Measurements from ENCODE around the gene EGFL7. TPM values are rescaled to one million over a fixed set of nuclear protein-coding genes. Genes with fewer than 3 reads are reported as not detected.

The EGFL7 gene
- total RNA-seq, 1 donor, result 2.4 TPM

GRCh38 chr9:136667940-136668760 is 5.4 kb downstream of the EGFL7 start:
- no peak overlapping the region for H3K4me3 ChIP-seq (ENCODE audit: low read depth, low read length)
- no peak for DNase-seq (ENCODE audit: low read depth)
- TF ChIP-seq CTCF (IDR thresholded peaks at IDR 0.05; ENCODE audit: insufficient read depth, low read length), result no peak

DNA sequence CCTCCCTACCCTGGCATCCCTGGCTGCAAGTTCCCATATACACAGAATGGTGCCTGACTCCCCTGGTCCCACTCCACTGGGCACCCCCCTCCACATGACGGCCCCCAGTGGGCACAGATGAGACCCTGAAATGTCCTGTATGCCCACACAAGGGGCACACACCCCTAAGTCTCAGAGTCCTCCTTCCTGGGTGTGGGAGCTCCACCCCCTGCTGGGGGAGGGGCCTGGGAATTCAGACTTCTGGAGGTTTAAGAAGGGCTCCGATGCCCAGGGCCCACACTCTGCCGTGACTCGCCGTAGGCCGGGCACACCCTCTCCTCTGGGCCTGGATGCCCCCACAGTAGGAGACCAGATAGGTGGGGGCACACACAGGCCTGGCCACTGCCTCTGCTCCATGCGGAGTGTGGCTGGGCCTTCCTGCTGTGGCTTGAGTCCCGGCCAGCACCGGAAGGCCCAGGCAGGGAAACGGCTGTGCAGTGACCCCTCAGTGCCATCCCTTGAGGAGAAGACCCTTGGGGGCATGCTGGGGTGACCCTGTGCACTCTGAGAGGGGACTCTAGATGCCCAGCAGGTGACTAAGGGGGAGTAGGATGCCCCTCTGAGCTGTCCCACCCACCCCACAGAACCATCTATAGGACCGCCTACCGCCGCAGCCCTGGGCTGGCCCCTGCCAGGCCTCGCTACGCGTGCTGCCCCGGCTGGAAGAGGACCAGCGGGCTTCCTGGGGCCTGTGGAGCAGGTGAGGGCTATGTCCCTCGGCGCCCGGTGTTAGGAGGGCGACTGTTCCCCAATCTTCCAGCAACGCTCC is 6.5 kb downstream of the EGFL7 start:
- TF ChIP-seq CTCF (IDR thresholded peaks at IDR 0.05; ENCODE audit: insufficient read depth, low read length), result no peak
- H3K4me3 ChIP-seq (ENCODE audit: low read depth, low read length), result no peak overlapping the region
- no peak for DNase-seq (ENCODE audit: low read depth)

DNA sequence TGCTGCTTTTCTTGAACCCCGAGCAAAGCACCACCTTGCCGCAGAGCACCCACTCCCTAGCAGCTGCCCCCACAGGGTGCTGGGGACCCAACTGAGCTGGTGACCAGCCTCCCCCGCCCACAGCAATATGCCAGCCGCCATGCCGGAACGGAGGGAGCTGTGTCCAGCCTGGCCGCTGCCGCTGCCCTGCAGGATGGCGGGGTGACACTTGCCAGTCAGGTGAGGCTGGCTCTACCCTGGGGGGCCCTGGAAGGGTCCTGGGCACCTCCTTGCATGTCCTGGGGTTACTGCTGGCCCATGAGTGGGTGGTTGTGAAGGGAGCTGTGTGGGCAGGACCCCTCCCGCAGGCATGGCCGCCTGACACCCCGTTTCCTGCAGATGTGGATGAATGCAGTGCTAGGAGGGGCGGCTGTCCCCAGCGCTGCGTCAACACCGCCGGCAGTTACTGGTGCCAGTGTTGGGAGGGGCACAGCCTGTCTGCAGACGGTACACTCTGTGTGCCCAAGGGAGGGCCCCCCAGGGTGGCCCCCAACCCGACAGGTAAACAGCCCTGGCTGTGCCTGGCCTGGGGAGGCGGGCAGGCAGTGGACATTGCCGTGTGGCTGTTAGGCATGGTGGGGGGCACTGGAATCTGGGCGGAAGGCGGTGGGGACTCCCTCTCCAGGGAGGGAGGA is 7.2 kb downstream of the EGFL7 start:
- TF ChIP-seq CTCF (IDR thresholded peaks at IDR 0.05; ENCODE audit: insufficient read depth, low read length), result no peak
- no peak for DNase-seq (ENCODE audit: low read depth)
- no peak overlapping the region for H3K4me3 ChIP-seq (ENCODE audit: low read depth, low read length)

DNA sequence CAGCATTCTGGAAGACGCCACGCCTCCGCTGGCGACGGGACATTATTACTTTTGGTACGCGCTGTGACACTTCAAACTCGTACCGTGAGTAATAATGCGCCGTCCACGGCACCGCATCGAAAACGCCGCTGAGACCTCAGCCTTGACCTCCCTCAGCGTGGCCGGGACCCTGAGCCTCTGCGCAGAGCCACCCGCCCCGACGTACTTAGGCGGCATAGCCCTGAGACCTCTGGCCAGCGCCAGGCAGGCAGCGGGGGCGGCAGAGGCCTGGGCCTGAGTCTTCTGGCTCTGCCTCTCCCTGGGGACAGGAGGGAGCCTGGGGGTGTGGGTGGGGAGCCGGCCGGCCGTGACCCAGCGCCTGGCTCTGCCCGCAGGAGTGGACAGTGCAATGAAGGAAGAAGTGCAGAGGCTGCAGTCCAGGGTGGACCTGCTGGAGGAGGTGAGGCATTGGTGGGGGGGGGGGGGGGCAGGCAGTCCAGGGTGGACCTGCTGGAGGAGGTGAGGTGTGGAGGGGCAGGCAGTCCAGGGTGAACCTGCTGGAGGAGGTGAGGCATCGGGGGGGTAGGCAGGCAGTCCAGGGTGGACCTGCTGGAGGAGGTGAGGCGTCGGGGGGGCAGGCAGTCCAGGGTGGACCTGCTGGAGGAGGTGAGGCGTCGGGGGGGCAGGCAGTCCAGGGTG is 8.0 kb downstream of the EGFL7 start:
- no peak for DNase-seq (ENCODE audit: low read depth)
- H3K4me3 ChIP-seq (ENCODE audit: low read depth, low read length), result no peak overlapping the region
- no peak for TF ChIP-seq CTCF (IDR thresholded peaks at IDR 0.05; ENCODE audit: insufficient read depth, low read length)

- TF ChIP-seq CTCF (IDR thresholded peaks at IDR 0.05; ENCODE audit: insufficient read depth, low read length), result no peak
- DNase-seq (ENCODE audit: low read depth), result no peak
- no peak overlapping the region for H3K4me3 ChIP-seq (ENCODE audit: low read depth, low read length)
These were observed 8.5 kb downstream of the EGFL7 start for GRCh38 chr9:136671254-136671614.

- no peak overlapping the region for H3K4me3 ChIP-seq (ENCODE audit: low read depth, low read length)
- peak; percentile 86 for TF ChIP-seq CTCF (IDR thresholded peaks at IDR 0.05; ENCODE audit: insufficient read depth, low read length)
- no peak for DNase-seq (ENCODE audit: low read depth)
These were observed 9.1 kb downstream of the EGFL7 start for GRCh38 chr9:136671646-136672430.
